GM19099 (cell line): ENCODE results near the gene MAP4K4.

Experiments used
- POLR2A ChIP-seq: IDR thresholded peaks from 3 replicates; pipeline ENCODE4 v1.6.1; 2011; ENCODE audit warnings: low read depth; ENCODE audit not compliant: insufficient read length; ENCODE audit errors: extremely low read depth

The MAP4K4 gene

GRCh38 chr2:101742547-101742946 lies 45.0 kb downstream of the MAP4K4 start:
- TF ChIP-seq POLR2A: no peak

GRCh38 chr2:101743288-101743687 lies 45.8 kb downstream of the MAP4K4 start:
- no peak for TF ChIP-seq POLR2A

- no peak for TF ChIP-seq POLR2A
Measured at GRCh38 chr2:101744832-101745231, 47.3 kb downstream of the MAP4K4 start.

- no peak for TF ChIP-seq POLR2A
Measured at GRCh38 chr2:101745711-101746694, 48.5 kb downstream of the MAP4K4 start.

GRCh38 chr2:101748000-101748399 lies 50.5 kb downstream of the MAP4K4 start:
- TF ChIP-seq POLR2A: no peak

GRCh38 chr2:101750688-101751087 lies 53.2 kb downstream of the MAP4K4 start:
- TF ChIP-seq POLR2A: no peak

GRCh38 chr2:101751276-101751815 lies 53.8 kb downstream of the MAP4K4 start:
- TF ChIP-seq POLR2A: no peak

- no peak for TF ChIP-seq POLR2A
Measured at GRCh38 chr2:101751875-101752619, 54.5 kb downstream of the MAP4K4 start.

GRCh38 chr2:101752716-101753616 lies 55.5 kb downstream of the MAP4K4 start:
- TF ChIP-seq POLR2A: no peak

GRCh38 chr2:101753720-101754490 lies 56.4 kb downstream of the MAP4K4 start:
- no peak for TF ChIP-seq POLR2A

GRCh38 chr2:101754618-101755017 lies 57.1 kb downstream of the MAP4K4 start:
- TF ChIP-seq POLR2A: no peak

GRCh38 chr2:101756266-101756665 lies 58.8 kb downstream of the MAP4K4 start:
- TF ChIP-seq POLR2A: no peak

- TF ChIP-seq POLR2A: no peak
Measured at GRCh38 chr2:101758001-101758400, 60.5 kb downstream of the MAP4K4 start.

- no peak for TF ChIP-seq POLR2A
Measured at GRCh38 chr2:101759162-101759561, 61.7 kb downstream of the MAP4K4 start.
